ENCODE data around the gene MAGEA2.
"Not testable (repeated sequence)": the region's sequence is repeated elsewhere in the genome, so short reads cannot be mapped to it uniquely, and the experiment has no call there.

Gene MAGEA2, protein sequence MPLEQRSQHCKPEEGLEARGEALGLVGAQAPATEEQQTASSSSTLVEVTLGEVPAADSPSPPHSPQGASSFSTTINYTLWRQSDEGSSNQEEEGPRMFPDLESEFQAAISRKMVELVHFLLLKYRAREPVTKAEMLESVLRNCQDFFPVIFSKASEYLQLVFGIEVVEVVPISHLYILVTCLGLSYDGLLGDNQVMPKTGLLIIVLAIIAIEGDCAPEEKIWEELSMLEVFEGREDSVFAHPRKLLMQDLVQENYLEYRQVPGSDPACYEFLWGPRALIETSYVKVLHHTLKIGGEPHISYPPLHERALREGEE

GRCh38 chrX:152753686-152754650 is at the start of gene MAGEA2:
TSS of gene MAGEA2 (minus strand) at chrX:152753842. CDS start at chrX:152751363, 2,479 bp downstream.
- not testable (repeated sequence) for DNase-seq

DNA sequence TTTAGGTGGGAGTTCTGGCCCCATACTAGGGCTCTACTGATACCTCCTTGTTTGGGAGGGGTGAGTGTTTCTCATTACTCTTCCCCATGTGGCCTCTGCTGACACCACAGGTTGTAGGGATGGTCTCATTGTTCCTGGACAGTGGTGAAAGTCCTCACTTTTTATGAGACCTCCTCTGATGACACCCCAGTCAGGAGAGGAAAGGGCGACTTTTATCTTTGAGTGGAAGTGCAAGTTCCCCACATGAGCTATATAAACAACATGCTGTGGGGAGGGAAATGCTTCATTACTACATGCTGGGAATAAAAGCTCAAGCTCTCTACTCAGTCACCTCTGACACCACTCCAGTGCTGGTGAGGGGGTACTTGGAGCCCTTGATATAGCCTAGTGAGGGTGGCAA is 45.3 kb upstream of the MAGEA2 start:
- no peak for DNase-seq

DNA sequence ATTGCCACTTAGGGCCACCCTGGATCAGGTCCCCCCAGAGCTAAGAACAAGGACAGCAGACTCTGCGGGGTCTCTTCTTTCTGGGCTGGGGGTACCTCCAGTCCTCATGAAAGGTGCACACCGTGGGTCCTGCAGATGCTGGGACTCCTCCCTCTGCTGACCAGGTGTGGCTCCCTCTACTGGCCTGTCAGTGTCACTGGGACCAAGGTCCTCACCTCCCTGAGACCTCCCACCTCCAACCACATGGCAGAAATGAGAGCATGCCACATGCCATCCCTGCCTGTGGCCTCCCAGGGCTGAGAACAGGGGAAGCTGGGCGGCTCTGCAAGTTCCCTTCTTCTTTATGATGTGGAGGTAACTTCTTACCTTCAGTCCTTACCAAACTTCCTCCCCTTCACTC is 33.4 kb upstream of the MAGEA2 start:
- DNase-seq: not testable (repeated sequence)

- not testable (repeated sequence) for DNase-seq
Observed at GRCh38 chrX:152769549-152770289, 16.1 kb upstream of the MAGEA2 start, which contains the start of gene MAGEA6. TSS of gene MAGEA6 (minus strand) at chrX:152769689. CDS start at chrX:152767650, 2,039 bp downstream.

- DNase-seq: not testable (repeated sequence)
Observed at GRCh38 chrX:152766562-152766961, 12.9 kb upstream of the MAGEA2 start.

DNA sequence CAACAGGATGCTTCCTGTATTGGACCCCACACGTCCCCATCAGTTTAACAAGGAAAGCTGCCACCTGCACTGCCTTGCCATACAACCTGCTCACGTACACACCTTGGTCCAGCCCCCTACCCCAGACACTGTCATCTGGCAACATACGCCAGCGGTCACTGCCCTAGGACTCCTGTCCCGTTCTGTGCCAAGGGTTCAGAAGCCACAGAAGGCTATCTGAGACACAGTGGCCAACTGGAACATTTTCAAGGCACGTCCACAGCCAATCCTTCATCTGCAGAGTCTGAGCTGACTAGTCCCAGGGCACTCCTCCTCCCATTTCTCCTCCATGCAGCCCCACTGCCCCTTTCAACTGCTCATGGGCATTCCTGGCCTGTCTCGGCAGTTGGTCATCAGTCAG is 7.9 kb upstream of the MAGEA2 start:
- not testable (repeated sequence) for DNase-seq

- DNase-seq: not testable (repeated sequence)
Observed at GRCh38 chrX:152759544-152759943, 5.9 kb upstream of the MAGEA2 start.

GRCh38 chrX:152758918-152759317 is 5.3 kb upstream of the MAGEA2 start, which contains the start of gene CSAG3:
TSS of gene CSAG3 (plus strand) at chrX:152759218.
- DNase-seq: not testable (repeated sequence)

- DNase-seq: not testable (repeated sequence)
Observed at GRCh38 chrX:152754871-152755270, 1.2 kb upstream of the MAGEA2 start.

GRCh38 chrX:152738560-152738959 is 15.1 kb downstream of the MAGEA2 start:
- DNase-seq: no peak

- DNase-seq: not testable (repeated sequence)
Observed at GRCh38 chrX:152736528-152736927, 17.1 kb downstream of the MAGEA2 start.

GRCh38 chrX:152735860-152736511 is 17.7 kb downstream of the MAGEA2 start:
- DNase-seq: no peak

DNA sequence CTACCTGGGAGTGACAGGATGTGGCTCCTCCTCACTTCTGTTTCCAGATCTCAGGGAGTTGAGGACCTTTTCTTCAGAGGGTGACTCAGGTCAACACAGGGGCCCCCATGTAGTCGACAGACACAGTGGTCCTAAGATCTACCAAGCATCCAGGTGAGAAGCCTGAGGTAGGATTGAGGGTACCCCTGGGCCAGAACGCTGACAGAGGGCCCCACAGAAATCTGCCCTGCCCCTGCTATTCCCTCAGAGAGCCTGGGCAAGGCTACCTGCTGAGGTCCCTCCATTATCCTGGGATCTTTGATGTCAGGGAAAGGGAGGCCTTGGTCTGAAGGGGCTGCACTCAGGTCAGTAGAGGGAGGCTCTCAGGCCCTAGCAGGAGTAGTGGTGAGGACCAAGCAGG is 18.5 kb downstream of the MAGEA2 start:
- no peak for DNase-seq

- DNase-seq: not testable (repeated sequence)
Observed at GRCh38 chrX:152734143-152734858, 19.3 kb downstream of the MAGEA2 start.

GRCh38 chrX:152733261-152733975 is 20.2 kb downstream of the MAGEA2 start, which contains the start of the genes CSAG1 and MAGEA12:
TSS of gene CSAG1 (minus strand) at chrX:152733721. CDS start at chrX:152732460, 1,261 bp downstream.
TSS of gene MAGEA12 (plus strand) at chrX:152733757. CDS start at chrX:152736162, 2,405 bp downstream.
- no peak for DNase-seq

DNA sequence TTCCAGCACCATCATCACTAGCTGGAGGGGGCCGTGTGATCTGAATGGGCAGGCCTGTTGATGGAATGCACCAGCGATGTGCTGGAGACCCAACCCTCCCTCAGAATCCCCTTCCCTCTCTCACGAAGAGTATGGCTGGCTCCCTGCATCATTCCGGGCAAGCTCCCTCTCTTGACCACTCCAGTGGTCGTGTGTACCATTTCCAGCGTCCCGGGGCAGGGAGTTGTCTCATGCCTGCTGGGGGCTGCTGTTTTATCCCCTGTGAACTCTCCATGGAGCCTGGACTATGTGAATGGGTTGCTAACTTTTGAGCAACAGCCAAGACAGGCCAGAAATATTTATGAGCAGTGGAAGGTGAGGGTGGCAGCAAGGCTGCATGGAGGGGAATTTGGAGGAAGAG is 28.2 kb downstream of the MAGEA2 start:
- no peak for DNase-seq

GRCh38 chrX:152713815-152714787 is 39.5 kb downstream of the MAGEA2 start, which contains the start of gene MAGEA2B:
TSS of gene MAGEA2B (plus strand) at chrX:152714628. CDS start at chrX:152717107, 2,479 bp downstream.
- not testable (repeated sequence) for DNase-seq

DNA sequence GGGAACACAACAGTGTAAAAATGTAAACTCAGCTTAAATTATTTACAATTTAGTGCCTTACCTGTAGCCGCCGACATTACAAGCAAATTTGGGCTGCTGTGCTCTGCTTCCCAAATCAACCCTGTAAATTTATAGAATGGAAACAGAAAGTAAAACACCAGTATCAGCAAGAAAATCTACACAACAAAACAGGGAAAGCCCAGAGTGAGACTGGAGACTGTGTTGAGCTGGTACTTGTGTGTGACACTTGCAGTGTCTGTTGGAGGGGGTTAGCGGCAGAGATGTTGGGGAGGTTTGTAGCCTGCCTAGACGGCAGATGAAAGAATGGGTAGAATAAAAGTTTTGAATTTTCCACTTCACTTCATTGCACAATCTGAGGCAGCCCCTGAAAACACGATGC is 40.4 kb downstream of the MAGEA2 start:
- DNase-seq: not testable (repeated sequence)

DNA sequence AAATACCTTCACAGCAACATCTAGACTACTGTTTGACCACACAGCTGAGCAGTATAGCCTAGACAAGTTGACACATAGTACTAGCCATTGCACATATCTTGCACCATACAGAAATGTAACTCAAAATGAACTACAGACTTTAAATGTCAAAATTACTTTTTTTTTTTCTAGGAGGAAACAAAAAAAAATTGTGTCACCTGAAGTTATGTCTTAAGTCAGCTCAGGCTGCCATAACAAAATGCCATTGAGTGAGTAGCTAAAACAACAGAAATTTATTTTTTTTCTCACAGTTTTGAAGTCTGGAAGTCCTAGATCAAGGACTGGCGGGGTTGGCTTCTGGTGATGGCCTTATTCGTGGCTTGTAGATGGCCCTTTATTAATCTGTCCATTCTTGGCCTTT is 44.5 kb downstream of the MAGEA2 start, which contains the start of gene CSAG2:
Gene CSAG2, minus strand, starts transcription at position 101 of the 400 bp plus-strand sequence. CDS start 161 bp downstream, outside the sequence.
- not testable (repeated sequence) for DNase-seq

All from hematopoietic multipotent progenitor cell treated with erythropoietin and hydrocortisone succinate and interleukin-3 and kit ligand, for 4 days (in vitro differentiated cells).